ENCODE results near the gene GATAD2A.

DNA sequence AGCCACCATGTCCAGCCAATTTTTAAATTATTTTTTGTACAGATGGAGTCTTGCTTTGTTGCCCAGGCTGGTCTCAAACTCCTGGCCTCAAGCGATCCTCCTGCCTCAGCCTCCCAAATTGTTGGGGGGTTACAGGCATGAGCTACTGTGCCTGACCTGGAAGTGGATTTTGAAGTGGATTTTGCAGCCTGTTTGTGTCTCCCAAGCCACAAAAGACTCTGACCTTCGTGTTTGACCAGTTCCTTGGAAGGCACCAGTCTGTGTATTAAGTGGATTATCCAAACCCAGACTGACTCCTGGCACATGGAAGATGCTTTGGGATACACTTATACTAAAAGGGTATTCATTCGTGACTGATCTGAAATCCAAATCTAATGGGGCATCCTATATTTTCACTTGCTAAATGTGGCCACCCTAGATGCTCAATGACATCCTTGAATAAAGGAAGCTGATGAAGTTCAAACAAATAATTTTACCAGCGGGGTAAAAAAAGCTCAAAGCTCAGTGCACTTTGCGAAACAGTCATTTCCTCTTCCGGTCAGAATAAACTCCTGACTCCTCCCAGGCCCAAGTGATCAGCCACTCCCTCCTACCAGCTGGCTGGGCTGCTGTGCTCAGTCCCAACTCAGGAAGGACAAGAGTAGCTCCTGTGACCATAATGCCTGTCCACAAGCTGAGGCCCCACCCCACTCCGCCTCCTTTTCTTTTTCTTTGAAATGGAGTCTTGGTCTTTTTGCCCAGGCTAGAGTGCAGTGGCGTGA lies 32.6 kb upstream of the GATAD2A start:
- TF ChIP-seq EZH2 (IDR thresholded peaks at IDR 0.05; ENCODE audit: low read length, missing control alignments), result no peak
- TF ChIP-seq, protein P1, sequence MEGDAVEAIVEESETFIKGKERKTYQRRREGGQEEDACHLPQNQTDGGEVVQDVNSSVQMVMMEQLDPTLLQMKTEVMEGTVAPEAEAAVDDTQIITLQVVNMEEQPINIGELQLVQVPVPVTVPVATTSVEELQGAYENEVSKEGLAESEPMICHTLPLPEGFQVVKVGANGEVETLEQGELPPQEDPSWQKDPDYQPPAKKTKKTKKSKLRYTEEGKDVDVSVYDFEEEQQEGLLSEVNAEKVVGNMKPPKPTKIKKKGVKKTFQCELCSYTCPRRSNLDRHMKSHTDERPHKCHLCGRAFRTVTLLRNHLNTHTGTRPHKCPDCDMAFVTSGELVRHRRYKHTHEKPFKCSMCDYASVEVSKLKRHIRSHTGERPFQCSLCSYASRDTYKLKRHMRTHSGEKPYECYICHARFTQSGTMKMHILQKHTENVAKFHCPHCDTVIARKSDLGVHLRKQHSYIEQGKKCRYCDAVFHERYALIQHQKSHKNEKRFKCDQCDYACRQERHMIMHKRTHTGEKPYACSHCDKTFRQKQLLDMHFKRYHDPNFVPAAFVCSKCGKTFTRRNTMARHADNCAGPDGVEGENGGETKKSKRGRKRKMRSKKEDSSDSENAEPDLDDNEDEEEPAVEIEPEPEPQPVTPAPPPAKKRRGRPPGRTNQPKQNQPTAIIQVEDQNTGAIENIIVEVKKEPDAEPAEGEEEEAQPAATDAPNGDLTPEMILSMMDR (conservative IDR thresholded peaks at IDR 0.05 in 1 of 2, IDR thresholded peaks at IDR 0.05 in 1 of 2; ENCODE audit: low read depth in 1 of 2, low read length in 2 of 2), result no peak

All from fibroblast of lung (primary cell).